Measurements from ENCODE around the gene HDAC7.

The HDAC7 gene

GRCh38 chr12:47757840-47758583 is 61.7 kb downstream of the HDAC7 start:
- FAIRE-seq = no peak

- no peak for FAIRE-seq
These were observed 62.3 kb downstream of the HDAC7 start for GRCh38 chr12:47757364-47757839.

GRCh38 chr12:47755655-47756562 is 63.8 kb downstream of the HDAC7 start:
- no peak for FAIRE-seq

GRCh38 chr12:47754881-47755280 is 64.8 kb downstream of the HDAC7 start:
- no peak for FAIRE-seq

- no peak for FAIRE-seq
These were observed 65.6 kb downstream of the HDAC7 start for GRCh38 chr12:47754126-47754525.

GRCh38 chr12:47753021-47754001 is 66.4 kb downstream of the HDAC7 start:
- FAIRE-seq = no peak

- FAIRE-seq = no peak
These were observed 67.2 kb downstream of the HDAC7 start for GRCh38 chr12:47752552-47752951.

GRCh38 chr12:47752121-47752520 is 67.6 kb downstream of the HDAC7 start:
- no peak for FAIRE-seq

- FAIRE-seq = no peak
These were observed 68.1 kb downstream of the HDAC7 start for GRCh38 chr12:47751561-47751960.

GRCh38 chr12:47750916-47751470 is 68.7 kb downstream of the HDAC7 start:
- no peak for FAIRE-seq

GRCh38 chr12:47750229-47750798 is 69.4 kb downstream of the HDAC7 start:
- no peak for FAIRE-seq

GRCh38 chr12:47748899-47749298 is 70.8 kb downstream of the HDAC7 start:
- no peak for FAIRE-seq

GRCh38 chr12:47748507-47748828 is 71.2 kb downstream of the HDAC7 start:
- no peak for FAIRE-seq

GRCh38 chr12:47747596-47748506 is 71.9 kb downstream of the HDAC7 start:
- FAIRE-seq = no peak

GRCh38 chr12:47747126-47747525 is 72.6 kb downstream of the HDAC7 start:
- no peak for FAIRE-seq

- FAIRE-seq = no peak
These were observed 73.2 kb downstream of the HDAC7 start for GRCh38 chr12:47746523-47746922.

GRCh38 chr12:47746073-47746472 is 73.6 kb downstream of the HDAC7 start:
- no peak for FAIRE-seq

GRCh38 chr12:47745485-47746041 is 74.1 kb downstream of the HDAC7 start:
- no peak for FAIRE-seq

- FAIRE-seq = no peak
These were observed 74.8 kb downstream of the HDAC7 start for GRCh38 chr12:47744778-47745436.

- FAIRE-seq = no peak
These were observed 75.6 kb downstream of the HDAC7 start for GRCh38 chr12:47744005-47744651.

Measured in TTC549 (cell line).